Measurements from ENCODE around the gene FRMD3.

Gene FRMD3

GRCh38 chr9:83477120-83477519 lies 61.1 kb downstream of the FRMD3 start:
- no peak overlapping the region for H3K4me3 ChIP-seq (ENCODE audit: low read length)
- TF ChIP-seq CTCF (conservative IDR thresholded peaks at IDR 0.05; ENCODE audit: low read length): no peak
- DNase-seq (ENCODE audit: low read depth): no peak

DNA sequence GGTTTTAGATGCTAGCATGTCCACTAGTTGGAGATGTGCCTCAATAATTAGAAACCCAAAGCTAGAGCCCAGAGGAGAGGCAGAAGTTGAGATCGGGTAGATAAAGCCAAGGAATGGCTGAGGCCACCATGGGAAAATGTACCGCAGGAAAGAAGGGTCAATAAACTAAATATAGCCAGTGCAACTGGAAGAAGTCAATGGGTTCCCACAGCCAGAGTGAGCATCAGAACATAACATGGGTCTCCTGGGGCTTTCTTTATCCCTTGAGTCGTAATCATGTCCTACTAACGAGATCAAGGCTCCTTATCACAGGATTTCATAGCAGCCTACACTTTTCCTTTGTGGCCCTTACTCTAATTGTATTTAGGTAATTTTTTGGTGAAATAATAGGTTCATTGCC lies 61.7 kb downstream of the FRMD3 start:
- no peak for DNase-seq (ENCODE audit: low read depth)
- no peak for TF ChIP-seq CTCF (conservative IDR thresholded peaks at IDR 0.05; ENCODE audit: low read length)
- no peak overlapping the region for H3K4me3 ChIP-seq (ENCODE audit: low read length)

- no peak for DNase-seq (ENCODE audit: low read depth)
- TF ChIP-seq CTCF (conservative IDR thresholded peaks at IDR 0.05; ENCODE audit: low read length): no peak
- H3K4me3 ChIP-seq (ENCODE audit: low read length): no peak overlapping the region
Observed at GRCh38 chr9:83475741-83476140, 62.5 kb downstream of the FRMD3 start.

DNA sequence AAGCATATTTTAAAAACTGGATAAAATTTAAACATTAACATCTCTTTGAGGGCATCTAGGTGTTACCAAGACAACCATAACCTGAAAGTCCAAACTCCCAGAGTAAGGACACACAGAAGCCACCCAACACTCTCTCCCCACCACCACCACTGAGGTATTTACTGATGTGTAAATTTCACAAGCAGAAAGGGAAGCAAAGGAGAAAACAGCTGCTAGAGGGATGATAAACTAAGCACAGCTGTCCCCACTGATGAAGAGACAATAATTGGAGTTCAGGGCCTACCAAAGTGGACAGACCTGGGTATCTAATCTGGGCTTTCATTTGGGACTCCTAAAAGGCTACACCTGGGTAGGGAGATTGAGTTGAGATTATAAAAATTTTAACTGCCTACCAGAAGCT lies 63.6 kb downstream of the FRMD3 start:
- DNase-seq (ENCODE audit: low read depth): no peak
- TF ChIP-seq CTCF (conservative IDR thresholded peaks at IDR 0.05; ENCODE audit: low read length): no peak
- H3K4me3 ChIP-seq (ENCODE audit: low read length): no peak overlapping the region

- H3K4me3 ChIP-seq (ENCODE audit: low read length): no peak overlapping the region
- no peak for TF ChIP-seq CTCF (conservative IDR thresholded peaks at IDR 0.05; ENCODE audit: low read length)
- peak; percentile 8 for DNase-seq (ENCODE audit: low read depth)
Observed at GRCh38 chr9:83473488-83473971, 64.7 kb downstream of the FRMD3 start.

GRCh38 chr9:83472764-83473163 lies 65.4 kb downstream of the FRMD3 start:
- no peak overlapping the region for H3K4me3 ChIP-seq (ENCODE audit: low read length)
- no peak for DNase-seq (ENCODE audit: low read depth)
- no peak for TF ChIP-seq CTCF (conservative IDR thresholded peaks at IDR 0.05; ENCODE audit: low read length)

DNA sequence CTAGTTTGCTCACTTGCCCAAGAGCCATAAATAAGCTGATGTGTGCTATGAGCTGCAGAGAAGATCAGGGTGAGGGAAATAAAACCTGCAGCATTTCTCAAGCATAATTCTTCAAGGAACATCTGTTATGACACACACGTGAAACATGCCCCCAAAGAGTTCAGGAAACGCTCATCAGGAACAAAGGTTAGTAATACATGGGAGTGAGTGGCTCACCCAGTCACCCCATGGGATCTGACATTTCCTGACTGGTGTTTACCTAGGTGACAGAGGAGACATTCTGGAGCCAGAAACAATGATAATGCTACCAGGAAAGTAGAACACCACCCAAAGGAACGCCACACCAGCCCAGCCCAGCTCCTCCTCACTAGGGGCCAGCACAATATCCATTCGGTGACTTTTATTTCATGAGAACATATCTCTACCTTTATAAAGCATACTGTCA lies 66.0 kb downstream of the FRMD3 start:
- peak; percentile 60 for DNase-seq (ENCODE audit: low read depth)
- no peak overlapping the region for H3K4me3 ChIP-seq (ENCODE audit: low read length)
- no peak for TF ChIP-seq CTCF (conservative IDR thresholded peaks at IDR 0.05; ENCODE audit: low read length)
